ENCODE measurements around the gene VSIG10L. TPM values are rescaled to one million over a fixed set of nuclear protein-coding genes. Genes with fewer than 3 reads are reported as not detected.

Gene VSIG10L
- total RNA-seq, 1 experiment from 2014 or later: 4.6 TPM

GRCh38 chr19:51339687-51340656 lies 2.0 kb downstream of the VSIG10L start (continued):
- TF ChIP-seq, protein P1, sequence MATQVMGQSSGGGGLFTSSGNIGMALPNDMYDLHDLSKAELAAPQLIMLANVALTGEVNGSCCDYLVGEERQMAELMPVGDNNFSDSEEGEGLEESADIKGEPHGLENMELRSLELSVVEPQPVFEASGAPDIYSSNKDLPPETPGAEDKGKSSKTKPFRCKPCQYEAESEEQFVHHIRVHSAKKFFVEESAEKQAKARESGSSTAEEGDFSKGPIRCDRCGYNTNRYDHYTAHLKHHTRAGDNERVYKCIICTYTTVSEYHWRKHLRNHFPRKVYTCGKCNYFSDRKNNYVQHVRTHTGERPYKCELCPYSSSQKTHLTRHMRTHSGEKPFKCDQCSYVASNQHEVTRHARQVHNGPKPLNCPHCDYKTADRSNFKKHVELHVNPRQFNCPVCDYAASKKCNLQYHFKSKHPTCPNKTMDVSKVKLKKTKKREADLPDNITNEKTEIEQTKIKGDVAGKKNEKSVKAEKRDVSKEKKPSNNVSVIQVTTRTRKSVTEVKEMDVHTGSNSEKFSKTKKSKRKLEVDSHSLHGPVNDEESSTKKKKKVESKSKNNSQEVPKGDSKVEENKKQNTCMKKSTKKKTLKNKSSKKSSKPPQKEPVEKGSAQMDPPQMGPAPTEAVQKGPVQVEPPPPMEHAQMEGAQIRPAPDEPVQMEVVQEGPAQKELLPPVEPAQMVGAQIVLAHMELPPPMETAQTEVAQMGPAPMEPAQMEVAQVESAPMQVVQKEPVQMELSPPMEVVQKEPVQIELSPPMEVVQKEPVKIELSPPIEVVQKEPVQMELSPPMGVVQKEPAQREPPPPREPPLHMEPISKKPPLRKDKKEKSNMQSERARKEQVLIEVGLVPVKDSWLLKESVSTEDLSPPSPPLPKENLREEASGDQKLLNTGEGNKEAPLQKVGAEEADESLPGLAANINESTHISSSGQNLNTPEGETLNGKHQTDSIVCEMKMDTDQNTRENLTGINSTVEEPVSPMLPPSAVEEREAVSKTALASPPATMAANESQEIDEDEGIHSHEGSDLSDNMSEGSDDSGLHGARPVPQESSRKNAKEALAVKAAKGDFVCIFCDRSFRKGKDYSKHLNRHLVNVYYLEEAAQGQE (IDR thresholded peaks at IDR 0.05; ENCODE audit: low read depth): no peak
- TF ChIP-seq CEBPB (IDR thresholded peaks at IDR 0.05; ENCODE audit: low read depth) (no peak), RAD21 (IDR thresholded peaks at IDR 0.05; ENCODE audit: low read depth) (peak; percentile 22; the same call in 1 of the 2 replicates), POLR2A (IDR thresholded peaks at IDR 0.05; ENCODE audit: borderline replicate concordance, extremely low read depth, insufficient read depth, insufficient read length) (peak; percentile 62), EZH2phosphoT487 (IDR thresholded peaks at IDR 0.05; ENCODE audit: borderline replicate concordance) (no peak), YY1 (IDR thresholded peaks at IDR 0.05; ENCODE audit: extremely low read depth, insufficient replicate concordance, low read depth, low read length) (no peak)

GRCh38 chr19:51339313-51339686 lies 2.6 kb downstream of the VSIG10L start:
- Histone ChIP-seq H3K4me1 (ENCODE audit: control insufficient read depth in 1 of 2, insufficient read depth in 2 of 2, low read length in 2 of 2) (peaks cover 5 to 45% of the 10 kb centered on the region in 2 experiments; a peak in 3 of 4 replicates), H3K9me3 (ENCODE audit: control insufficient read depth in 1 of 2, insufficient read depth in 1 of 2, low read depth in 1 of 2, low read length in 2 of 2) (no peaks in the 10 kb centered on the region), H3K36me3 (ENCODE audit: control insufficient read depth in 1 of 2, insufficient read depth in 2 of 2, low read length in 2 of 2) (no peaks in the 10 kb centered on the region), H3K4me3 (replicated peaks in 1 of 2; ENCODE audit: low read depth in 1 of 2, low read length in 2 of 2) (peak overlapping the region; percentile 54 to 67), H3K9ac (ENCODE audit: low read length) (peak overlapping the region; percentile 70), H3K9me2 (ENCODE audit: insufficient read depth) (no peaks in the 10 kb centered on the region), H3K4me2 (ENCODE audit: low read length) (peak overlapping the region; percentile 90), H3K27ac (ENCODE audit: low read depth, low read length) (peak overlapping the region; percentile 55), H3K79me2 (ENCODE audit: insufficient read depth, low read length) (no peaks in the 10 kb centered on the region), H2AFZ (ENCODE audit: low read depth, low read length, poor library complexity, severe bottlenecking) (peak overlapping the region; percentile 95), H4K20me1 (ENCODE audit: insufficient read depth) (no peaks in the 10 kb centered on the region), H3K27me3 (ENCODE audit: insufficient read depth, low read length) (no peaks in the 10 kb centered on the region)
- ChIA-PET CTCF (interaction anchor here (0.6 to 1.6 kb wide), 14 partner anchors 10 to 322 kb away, joined by 3 to 21 read pairs (median 7); no protein-coding TSS in a partner anchor), POLR2A (interaction anchor here (0.6 to 1.7 kb wide), 8 partner anchors 10 to 232 kb away, joined by 3 to 12 read pairs (median 4); partner anchors contain the start of gene ZNF175), RAD21 (ENCODE audit: low non-redundant PET in 1 of 2, low total read pairs in 2 of 2, uncharacterized antibody in 2 of 2, unreplicated experiment in 2 of 2) (interaction anchor here (0.8 to 1.3 kb wide), 4 partner anchors 28 to 101 kb away, joined by 3 to 7 read pairs (median 4); no protein-coding TSS in a partner anchor)
- ATAC-seq (peak; percentile 30), DNase-seq (ENCODE audit: low read depth, low spot score) (no peak)
- BruUV-seq (replicated peaks): no TSS peak
- intact Hi-C loops (cut with micrococcal nuclease): loop anchor here (1.0 kb wide), 5 partner anchors 28 to 318 kb away; no protein-coding TSS in a partner anchor
- no peak for TF ChIP-seq ZNF274 (IDR thresholded peaks at IDR 0.05; ENCODE audit: low read depth, low read length)
- TF ChIP-seq POLR2AphosphoS5 (IDR thresholded peaks at IDR 0.05; ENCODE audit: low read depth, low read length): no peak
- no peak for TF ChIP-seq EZH2 (IDR thresholded peaks at IDR 0.05)
- TF ChIP-seq EZH2phosphoT487 (IDR thresholded peaks at IDR 0.05; ENCODE audit: borderline replicate concordance): no peak
- TF ChIP-seq, protein P1 (IDR thresholded peaks at IDR 0.05; ENCODE audit: low read depth): no peak
- no peak for TF ChIP-seq SIN3A (IDR thresholded peaks at IDR 0.05; ENCODE audit: low read depth)
- TF ChIP-seq, protein P2, sequence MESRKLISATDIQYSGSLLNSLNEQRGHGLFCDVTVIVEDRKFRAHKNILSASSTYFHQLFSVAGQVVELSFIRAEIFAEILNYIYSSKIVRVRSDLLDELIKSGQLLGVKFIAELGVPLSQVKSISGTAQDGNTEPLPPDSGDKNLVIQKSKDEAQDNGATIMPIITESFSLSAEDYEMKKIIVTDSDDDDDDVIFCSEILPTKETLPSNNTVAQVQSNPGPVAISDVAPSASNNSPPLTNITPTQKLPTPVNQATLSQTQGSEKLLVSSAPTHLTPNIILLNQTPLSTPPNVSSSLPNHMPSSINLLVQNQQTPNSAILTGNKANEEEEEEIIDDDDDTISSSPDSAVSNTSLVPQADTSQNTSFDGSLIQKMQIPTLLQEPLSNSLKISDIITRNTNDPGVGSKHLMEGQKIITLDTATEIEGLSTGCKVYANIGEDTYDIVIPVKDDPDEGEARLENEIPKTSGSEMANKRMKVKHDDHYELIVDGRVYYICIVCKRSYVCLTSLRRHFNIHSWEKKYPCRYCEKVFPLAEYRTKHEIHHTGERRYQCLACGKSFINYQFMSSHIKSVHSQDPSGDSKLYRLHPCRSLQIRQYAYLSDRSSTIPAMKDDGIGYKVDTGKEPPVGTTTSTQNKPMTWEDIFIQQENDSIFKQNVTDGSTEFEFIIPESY (IDR thresholded peaks at IDR 0.05; ENCODE audit: extremely low read depth, insufficient replicate concordance, low read length): no peak
- TF ChIP-seq POLR2A (IDR thresholded peaks at IDR 0.05; ENCODE audit: borderline replicate concordance, extremely low read depth, insufficient read depth, insufficient read length): no peak

Measured in HCT116 (cell line).